HCT116 (cell line): ENCODE measurements around the gene TIAM2.

ENCODE experiments used
- EZH2phosphoT487 ChIP-seq: fragments of 200-600 bp; IDR thresholded peaks from 2 replicates; pipeline ENCODE4 v1.6.1; 2018; ENCODE audit warnings: antibody characterized with exemption, borderline replicate concordance
- POLR2A ChIP-seq: IDR thresholded peaks from 2 replicates; pipeline ENCODE4 v1.7.0; 2011; ENCODE audit warnings: borderline replicate concordance; ENCODE audit not compliant: insufficient read depth, insufficient read length; ENCODE audit errors: extremely low read depth
- POLR2AphosphoS5 ChIP-seq: IDR thresholded peaks from 2 replicates; pipeline ENCODE4 v1.6.1; 2011; ENCODE audit warnings: mild to moderate bottlenecking, low read depth, low read length, moderate library complexity
- SIN3A ChIP-seq: IDR thresholded peaks from 2 replicates; pipeline ENCODE4 v1.6.1; 2012; ENCODE audit warnings: low read depth
- TF ChIP-seq, protein P1 (sequence below), 3 experiments: fragments of 200-600 bp in 1 of 3; sonication (generic) in 1 of 3; IDR thresholded peaks in 2 of 3; conservative IDR thresholded peaks in 1 of 3; 2 replicates each; pipeline ENCODE4 v1.5.1; 2012 to 2017; ENCODE audit warnings: low read depth in 2 of 3, low read length in 2 of 3, antibody characterized with exemption in 1 of 3, borderline replicate concordance in 1 of 3, control low read depth in 1 of 3, mild to moderate bottlenecking in 1 of 3, mixed read lengths in 1 of 3, mixed run types in 1 of 3, moderate library complexity in 1 of 3; ENCODE audit not compliant: insufficient read depth in 1 of 3

DNA sequence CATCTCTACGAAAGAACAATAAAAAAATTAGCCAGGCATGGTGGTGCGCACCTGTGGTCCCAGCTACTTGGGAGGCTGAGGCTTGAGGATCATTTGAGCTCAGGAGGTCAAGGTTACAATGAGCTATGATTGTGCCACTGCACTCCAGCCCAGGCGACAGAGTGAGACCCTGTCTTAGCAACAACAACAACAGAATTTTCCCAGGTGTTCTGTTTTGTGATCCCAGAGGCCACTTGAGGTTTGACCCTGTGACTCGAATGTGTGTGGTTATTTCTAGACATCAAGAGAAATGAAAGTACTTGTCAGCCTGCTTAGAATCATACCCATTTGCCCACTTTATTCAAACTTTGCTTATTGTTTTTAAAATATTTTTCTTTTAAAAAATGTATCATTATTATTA is 151.1 kb downstream of the TIAM2 start:
- TF ChIP-seq POLR2AphosphoS5 = no peak
- TF ChIP-seq, protein P1, sequence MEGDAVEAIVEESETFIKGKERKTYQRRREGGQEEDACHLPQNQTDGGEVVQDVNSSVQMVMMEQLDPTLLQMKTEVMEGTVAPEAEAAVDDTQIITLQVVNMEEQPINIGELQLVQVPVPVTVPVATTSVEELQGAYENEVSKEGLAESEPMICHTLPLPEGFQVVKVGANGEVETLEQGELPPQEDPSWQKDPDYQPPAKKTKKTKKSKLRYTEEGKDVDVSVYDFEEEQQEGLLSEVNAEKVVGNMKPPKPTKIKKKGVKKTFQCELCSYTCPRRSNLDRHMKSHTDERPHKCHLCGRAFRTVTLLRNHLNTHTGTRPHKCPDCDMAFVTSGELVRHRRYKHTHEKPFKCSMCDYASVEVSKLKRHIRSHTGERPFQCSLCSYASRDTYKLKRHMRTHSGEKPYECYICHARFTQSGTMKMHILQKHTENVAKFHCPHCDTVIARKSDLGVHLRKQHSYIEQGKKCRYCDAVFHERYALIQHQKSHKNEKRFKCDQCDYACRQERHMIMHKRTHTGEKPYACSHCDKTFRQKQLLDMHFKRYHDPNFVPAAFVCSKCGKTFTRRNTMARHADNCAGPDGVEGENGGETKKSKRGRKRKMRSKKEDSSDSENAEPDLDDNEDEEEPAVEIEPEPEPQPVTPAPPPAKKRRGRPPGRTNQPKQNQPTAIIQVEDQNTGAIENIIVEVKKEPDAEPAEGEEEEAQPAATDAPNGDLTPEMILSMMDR (IDR thresholded peaks at IDR 0.05 in 2 of 3, conservative IDR thresholded peaks at IDR 0.05 in 1 of 3; ENCODE audit: borderline replicate concordance in 1 of 3, insufficient read depth in 1 of 3, low read depth in 2 of 3, low read length in 2 of 3) = no peak
- no peak for TF ChIP-seq EZH2phosphoT487
- no peak for TF ChIP-seq POLR2A
- TF ChIP-seq SIN3A = no peak
